GM18873 (cell line): ENCODE measurements around the gene SERTAD2.

Experiments used
- ATAC-seq: cut with Tn5 transposase; IDR thresholded peaks from one replicate; pipeline ENCODE4 v1.9.1; 2021; ENCODE audit warnings: mild to moderate bottlenecking, moderate library complexity, moderate number of reproducible peaks; ENCODE audit not compliant: unreplicated experiment, low FRiP score

Gene SERTAD2

DNA sequence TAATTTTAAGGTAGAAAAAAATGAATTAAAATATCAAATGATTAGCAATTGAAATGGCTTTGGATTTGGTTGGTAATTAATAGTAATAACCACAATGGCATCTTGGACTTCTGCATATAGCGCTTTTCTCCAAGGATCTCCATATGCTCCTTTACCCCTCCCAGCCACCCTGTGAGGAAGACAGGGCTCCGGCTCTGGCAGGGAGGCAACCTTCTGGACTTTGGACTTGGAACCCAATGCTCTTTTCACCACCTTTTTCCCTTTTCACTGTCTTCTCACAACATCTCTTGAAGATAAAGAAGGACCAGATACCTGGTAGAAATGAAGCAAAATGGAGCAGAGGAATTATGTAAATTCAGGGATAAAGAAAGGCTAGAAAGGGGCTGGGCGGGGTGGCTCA, 23.8 kb upstream of the SERTAD2 start:
- no peak for ATAC-seq

DNA sequence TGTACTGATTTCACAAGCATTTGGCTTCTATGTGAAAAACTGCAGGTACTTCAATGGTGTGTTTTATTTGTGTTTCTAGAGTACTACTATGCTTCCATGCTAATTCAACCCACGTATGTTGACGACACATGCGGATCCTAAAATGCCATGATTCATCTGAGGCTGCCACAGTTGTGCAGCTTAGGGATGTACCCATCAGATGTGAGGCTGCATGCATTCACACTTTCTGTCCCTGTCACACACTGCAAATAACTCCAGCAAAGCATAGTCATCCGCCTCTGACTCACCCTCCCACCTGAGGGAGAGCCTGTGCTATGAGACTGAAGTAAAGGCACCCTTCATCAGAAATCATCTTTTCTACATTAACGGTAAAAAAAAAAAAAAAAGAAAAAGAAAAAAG, 22.1 kb upstream of the SERTAD2 start:
- ATAC-seq, result no peak

DNA sequence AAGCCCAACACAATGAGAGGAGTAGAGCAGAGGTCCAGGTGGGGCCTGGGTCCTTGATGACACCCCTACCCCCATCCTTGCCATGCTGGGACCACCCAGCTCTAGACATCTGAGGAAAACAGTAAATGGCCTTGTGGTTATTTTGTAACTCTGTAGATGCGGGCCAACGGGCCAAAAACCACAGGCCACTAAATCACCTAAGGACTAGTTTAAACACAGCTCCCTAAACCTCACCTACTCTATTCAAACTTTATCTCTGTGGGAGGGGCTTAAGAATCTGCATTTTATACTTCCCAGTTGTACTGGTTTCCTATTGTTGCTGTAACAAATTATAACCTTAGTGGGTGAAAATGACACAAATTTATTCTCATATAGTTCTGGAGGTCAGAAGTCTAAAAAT, 19.0 kb upstream of the SERTAD2 start:
- ATAC-seq, result no peak

DNA sequence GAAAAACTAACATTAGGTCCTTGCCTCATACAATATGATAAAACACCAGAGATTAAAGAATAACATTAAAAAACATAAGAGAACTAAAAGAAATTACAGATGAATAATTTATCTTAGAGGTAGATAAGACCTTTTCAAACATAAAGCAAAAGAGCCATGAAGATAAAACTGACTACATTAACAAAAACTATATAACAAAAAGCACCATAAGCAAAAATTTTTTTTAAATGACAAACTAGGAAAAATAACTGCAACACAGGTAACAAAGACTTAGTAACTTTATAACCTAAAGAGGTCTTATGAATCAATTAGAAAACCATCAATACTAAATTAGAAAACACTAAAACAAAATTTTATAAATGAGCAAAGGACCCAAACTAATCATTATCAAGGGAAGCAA, 16.3 kb upstream of the SERTAD2 start:
- ATAC-seq, result no peak

DNA sequence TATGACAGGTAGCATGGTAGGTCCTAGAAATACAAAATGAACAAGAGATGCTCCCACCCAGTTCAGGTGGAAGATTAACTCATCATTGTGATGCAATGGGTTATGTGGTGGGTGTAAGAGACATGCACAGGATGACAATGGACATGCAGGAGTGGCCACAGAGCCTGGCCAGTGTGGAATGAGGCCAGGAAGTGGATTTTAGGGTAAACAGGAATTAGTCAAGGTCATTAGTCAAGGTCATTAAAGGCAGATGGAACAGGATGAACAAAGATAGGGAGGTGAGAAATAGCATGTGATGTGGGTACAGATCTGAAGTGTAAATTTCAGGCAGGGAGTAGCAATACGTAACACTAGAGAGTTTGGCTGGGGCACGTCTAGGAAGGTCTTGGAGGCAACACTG, 15.6 kb upstream of the SERTAD2 start:
- ATAC-seq, result no peak

DNA sequence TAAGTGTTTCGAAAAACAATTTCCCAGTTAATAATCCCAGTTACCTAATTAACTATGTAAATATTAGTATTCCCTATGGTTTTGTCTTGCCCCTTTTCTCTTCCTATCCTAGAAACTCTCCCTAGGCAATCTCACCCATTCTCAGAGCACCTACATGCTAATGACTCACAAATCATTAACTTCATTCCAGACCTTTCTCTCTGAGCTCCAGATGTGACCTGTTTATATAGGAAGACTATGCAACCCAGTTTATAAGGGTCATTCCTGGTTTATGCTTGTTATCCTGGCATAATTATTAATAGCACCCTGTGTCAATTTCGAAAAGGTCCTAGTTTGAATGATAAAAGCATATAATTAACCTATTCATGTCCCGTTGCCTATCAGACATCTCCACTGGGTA, 14.8 kb upstream of the SERTAD2 start:
- no peak for ATAC-seq

DNA sequence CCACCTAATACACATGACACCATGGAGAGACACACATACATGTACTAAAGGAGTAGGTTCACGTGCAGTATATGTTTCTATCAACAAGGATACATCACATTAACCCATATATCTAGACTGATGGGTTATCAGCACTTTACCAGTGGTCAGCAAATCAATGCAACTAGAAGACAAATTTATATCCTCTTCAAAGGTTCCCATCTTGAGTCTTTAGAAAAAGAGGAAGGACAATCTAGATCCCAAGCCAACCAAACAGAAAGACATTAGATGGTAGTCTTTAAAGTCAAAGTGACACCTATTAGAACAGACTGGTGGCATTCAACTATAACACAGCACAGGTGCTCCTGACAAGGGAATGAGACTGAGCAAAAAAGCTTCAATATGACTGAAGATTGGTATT, 13.8 kb upstream of the SERTAD2 start:
- no peak for ATAC-seq

DNA sequence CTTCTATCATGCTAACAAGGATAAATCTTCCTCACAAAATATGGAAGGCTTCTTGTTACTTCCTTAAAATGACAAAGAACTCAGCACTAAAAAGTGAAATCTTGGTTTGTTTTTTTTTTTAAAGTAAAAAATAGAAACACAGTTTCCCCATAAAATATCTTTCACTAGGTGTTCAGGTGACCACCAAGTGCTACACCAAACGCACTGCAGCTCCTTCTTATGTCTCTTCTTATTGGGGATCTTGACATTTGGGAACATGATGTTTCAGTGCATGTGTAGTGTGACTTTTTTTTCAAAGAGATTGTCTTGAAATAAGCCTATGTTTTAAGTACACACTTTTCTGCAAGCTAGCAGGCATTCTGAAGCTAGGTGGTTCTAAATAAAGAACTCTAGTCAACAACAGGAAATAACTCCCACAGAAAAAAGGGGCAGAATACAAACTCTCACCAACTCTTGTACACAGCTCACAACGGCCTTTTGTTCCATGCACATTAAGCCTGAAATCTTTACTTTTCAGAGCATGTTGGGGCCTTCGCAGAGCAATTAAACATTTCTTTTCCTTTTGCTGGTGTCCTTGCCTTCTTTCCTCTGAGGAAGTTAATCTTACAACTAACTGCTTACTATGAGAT, 13.2 kb upstream of the SERTAD2 start:
- peak; percentile 45 for ATAC-seq

DNA sequence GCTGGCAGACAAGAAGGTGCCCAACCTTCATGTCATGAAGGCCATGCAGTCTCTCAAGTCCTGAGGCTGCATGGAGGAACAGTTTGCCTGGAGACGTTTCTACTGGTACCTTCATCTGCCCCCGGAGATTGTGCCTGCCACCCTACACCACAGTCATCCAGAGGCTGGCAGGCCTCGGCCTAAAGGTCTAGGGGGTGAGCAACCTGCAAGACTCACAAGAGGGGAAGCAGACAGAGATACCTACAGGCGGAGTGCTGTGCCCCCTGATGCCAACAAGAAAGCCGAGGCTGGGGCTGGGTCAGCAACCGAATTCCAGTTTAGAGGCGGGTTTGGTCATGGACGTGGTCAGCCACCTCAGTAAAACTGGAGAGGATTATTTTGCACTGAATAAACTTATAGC, 12.0 kb upstream of the SERTAD2 start:
- no peak for ATAC-seq

DNA sequence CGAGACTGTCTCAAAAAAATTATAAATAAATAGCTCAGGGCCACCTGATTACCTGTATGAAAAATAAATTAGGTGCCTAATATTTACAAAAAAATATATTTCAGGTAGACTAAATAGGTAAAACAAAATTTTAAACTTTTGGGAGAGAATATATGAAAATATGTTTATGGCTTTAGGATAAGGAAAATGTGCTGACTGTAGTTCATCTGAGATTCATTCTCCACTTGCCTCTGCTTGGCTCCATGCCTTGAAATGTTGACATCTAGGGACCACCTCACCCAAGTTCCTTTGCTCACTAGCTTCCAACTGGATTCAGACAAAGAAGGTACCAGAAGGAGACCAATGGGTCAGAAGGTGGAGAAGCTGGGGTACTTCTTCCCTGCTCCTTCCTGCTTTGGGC, 9.7 kb upstream of the SERTAD2 start:
- ATAC-seq, result no peak

DNA sequence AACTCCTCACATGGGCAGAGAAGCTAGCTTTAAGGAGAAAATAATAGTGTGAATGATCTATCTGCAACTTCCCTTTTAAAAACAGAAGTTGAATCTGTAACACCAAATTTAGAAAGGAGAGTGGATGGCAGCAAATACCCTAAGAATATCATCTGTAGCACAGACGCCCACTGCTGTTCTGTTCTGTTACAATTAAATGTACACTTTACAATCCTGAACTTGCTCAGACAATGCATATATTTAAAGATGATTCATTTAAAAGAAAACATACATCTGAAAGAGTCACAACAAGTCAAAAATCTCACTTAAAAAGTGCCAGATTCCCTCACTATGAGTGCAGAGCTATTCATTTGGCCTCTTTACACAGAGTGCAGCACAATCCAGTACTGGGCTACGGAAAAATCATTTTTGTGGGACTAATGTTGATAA, 8.0 kb upstream of the SERTAD2 start:
- no peak for ATAC-seq

DNA sequence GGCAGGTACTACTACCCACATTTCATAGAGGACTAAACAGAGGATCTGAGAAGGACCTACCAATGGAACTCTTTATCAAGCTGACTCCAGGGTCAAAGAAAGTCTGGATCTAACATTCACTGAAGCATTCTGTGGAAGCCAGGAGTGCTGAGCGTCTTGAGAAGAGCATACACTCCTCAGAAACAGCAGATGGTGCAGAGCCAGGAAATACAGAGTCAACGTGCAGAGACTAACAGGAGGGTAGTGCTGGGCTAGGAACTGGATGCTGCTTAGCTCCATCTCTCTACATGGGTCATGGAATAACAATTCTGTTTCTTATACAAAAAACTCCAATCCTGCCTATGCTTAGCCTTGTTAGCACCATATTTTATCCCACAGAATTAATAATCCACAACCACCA, 5.5 kb upstream of the SERTAD2 start:
- no peak for ATAC-seq

DNA sequence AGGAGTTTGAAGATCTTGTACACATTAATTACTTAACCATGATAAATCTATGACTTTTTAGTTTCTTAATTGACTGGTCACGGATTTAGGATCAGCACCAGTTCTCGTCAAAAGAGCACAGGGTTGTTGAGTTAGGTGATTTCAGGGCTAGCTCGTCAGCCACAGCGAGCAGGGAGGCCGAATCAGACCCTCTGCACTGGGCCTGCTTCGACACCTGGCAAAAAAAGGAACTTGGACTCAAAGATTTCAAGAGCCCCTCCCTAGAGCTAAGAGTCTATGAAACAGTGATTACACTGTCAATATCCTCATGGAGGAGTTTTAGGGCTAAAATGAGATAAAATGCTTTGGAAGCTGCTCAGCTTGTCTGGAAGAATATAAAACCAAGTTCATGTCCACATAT, 4.6 kb upstream of the SERTAD2 start:
- no peak for ATAC-seq

DNA sequence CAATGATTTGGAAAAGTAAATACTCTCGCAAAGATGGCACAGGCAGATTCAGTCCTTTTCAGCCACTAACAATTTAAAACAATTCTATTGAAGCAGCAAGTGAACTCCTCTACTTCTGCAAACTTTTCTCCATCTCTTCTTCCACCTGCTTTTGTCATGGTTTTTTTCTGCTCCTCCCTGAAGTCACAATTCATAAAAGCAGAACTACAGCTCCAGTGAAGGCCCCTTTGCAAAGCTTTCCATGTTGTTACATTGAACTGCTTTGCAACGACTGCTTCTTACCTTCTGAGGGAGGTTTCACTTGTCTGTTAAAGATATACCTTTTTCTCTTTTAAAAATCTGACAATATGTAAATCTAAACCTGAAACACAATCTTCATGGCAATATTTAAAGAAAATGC, 3.7 kb upstream of the SERTAD2 start:
- no peak for ATAC-seq

DNA sequence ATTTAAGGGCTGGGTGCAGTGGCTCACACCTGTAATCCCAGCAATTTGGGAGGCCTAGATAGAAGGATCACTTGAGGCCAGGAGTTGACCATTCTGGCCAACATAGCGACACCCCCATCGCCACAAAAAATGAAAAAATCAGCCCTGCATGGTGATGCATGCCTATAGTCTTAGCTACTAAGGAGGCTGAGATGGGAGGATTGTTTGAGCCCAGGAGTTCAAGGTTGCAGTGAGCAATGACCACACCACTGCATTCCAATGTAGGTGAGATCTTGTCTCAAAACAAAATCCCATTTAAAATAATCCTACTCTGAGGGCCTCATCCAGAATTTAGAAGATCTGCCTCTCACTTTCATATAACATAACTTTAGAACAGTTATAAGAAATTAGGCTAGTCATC, 2.7 kb upstream of the SERTAD2 start:
- ATAC-seq, result no peak

DNA sequence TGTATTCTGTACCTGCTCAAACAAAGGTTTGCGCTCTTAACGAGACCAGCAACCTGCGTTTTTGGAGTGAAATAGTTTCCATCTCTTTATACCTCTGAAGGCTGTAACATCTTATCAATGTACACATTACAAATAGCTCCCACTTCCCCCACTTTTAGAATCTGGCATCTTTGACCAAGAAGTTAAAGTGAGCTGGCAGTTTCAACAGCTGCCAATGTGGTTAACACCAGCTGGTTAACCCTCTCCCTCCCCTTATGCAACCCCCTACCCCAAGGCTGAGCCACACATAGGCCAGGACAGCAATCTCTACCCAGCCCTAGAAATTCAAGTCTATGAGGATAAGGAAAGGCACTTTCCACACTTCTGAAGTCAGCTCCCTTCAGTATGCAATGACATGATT, 2.2 kb upstream of the SERTAD2 start:
- no peak for ATAC-seq

DNA sequence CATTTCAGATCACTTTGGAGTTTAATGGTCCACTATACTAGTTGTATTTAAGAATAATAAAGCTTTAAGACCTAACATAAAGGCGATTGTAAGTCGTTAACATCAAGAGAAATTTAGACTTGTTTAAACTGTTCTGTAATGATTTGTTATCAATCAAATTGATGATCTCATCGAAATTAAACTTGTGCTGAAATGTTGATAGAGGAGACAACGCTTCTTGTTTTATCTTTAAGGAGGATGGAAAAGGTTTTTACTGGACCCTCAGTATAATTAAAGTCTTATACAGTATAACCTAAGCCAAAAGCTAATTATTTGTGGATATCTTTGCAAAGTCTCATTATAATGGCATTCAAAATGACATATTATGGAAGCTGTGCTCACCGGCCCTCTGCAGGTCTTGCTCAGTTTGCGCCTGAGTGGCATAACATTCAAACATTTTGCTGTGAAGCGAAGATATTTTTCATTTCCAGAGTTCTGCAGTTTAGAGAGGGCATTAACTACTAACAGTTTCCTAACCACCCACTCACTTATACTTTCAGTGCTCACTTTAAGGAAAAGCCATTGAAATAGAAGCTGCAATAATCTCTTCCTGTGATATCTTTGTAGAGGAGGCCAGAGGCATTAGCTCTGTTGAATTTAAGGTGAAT, 1.4 kb upstream of the SERTAD2 start:
- ATAC-seq, result no peak

DNA sequence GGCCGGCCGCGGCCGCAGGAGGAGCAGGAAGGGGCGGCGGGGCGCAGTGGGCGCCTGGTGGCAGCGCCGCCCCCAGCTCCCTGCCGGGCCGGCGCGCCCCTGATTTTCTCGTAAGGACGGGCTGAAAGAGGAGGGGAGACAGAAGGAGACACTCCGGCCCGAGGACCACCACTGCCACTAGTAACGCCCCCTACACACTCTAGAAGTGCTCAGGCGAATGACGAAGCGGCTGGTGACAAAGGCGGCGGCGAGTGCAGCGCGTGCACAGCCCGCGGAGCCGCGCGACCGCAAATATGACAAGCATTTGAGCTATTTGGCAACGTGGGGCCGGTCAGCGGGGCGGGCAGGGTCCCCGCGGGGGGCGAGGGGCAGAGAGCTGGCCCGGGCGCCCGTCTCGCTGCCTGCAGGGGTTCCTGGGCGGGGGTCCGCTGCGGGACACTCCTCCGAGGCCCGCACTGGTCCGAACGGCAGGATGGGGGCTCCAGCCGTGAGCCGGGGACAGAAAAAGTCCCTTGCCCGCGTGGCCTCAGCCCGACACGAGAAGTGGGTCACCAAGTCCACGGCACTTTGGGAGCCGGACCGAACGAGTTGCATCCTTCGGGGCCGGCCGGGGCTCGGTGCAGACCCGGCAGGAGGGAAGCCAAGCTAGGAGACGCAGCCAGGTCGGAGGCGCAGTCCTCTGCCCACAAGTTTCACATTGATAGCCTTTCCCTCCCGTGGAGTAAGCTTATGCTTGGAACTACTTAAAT, 524 bp upstream of the SERTAD2 start:
- peak; percentile 18 for ATAC-seq

DNA sequence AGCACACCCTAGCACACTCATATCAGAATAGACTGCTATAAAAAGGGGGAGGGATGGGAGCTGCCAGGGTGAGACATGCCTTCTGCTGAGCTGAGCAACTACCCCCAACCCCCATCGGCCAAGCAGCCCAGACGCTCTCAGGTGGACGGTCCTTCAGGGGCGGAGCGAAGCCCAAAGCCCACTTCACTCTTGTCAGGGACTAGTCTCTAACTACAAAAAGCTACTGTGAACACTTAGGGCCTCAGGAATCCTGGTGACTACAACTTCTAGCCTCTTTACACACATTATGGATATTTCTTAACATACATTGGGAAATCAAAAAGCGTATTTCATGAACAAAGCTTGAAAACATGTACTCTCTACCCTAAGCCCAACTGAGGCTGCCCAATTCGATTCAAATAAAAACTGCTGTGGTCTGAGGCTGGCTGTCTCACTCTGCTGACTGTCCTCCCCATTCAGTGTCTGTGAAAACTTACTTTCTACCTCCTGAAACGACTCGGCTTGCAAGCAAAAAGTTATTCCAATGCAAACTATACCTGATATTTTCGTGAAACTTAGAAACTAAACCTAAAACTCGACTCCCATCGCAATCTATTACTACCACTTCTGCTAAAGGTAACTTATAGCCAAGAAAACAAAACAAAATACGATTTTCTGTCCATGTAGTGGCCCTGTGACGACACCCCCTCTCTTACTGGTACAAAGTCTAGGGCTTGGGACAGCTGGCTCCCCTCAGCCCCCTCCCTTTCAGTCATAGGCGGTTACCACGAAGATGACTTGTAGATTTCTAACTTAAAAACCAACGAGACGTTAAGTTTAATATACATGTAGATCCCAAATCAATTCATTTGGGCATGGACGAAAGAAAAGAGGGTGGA, 1.2 kb downstream of the SERTAD2 start:
- ATAC-seq, result no peak

DNA sequence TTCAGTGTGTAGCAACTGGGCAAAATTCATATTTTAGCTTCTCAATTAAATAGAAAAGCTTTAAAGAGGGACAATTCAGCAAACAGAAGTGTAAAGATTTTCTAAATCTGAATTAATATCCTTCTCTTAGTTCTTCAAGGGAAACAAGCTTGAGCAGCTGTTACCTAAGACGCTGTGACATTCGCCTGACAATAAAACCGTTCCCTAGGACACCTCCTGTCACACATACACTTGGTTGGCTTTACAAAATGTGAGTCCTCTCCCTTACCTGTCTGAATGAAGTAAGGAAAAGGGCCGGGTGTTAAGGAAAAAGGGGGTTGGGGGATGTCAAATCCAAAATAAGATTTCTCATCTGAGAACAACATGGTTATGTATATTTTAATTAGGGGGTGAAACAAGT, 2.1 kb downstream of the SERTAD2 start:
- no peak for ATAC-seq

DNA sequence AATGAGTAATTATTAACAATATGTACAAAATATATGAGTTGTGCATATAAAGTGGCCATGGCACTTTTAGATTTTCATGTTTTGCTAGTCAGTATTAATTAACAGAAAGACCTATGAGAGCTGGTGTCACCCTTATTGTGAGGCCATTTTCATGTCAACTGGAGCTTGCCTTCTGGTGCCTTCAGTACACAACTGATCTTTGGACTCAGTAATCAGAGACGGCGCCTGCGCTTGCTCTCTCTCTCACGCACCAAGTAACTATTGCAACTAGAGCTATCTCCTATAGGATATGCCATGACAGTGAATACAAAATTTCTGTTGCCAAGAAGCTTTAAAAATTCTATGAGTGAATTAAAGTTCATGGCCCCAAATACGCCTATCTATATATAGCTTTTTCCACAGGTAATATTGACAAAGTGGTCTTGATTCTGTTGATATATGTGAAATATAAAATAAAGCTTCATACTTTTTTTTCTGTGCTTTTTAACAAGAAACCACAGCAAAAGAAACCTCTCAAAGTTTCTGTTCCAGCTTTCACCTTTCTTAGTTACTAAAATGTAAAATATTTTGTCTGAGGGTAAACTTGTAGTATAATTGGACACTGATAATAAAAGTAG, 2.9 kb downstream of the SERTAD2 start:
- no peak for ATAC-seq
